ENCODE data around the gene IL4.
"Not testable (repeated sequence)": the region's sequence is repeated elsewhere in the genome, so short reads cannot be mapped to it uniquely, and the experiment has no call there.

Gene IL4

GRCh38 chr5:132673939-132674630, at the start of gene IL4:
TSS of gene IL4 (plus strand) at chr5:132673989. CDS start at chr5:132674051, 62 bp downstream.
- peaks cover 10% of the 10 kb centered on the region for H3K27me3 Mint-ChIP-seq (ENCODE audit: low read depth, poor library complexity)
- H3K9me3 Mint-ChIP-seq, result no peaks in the 10 kb centered on the region
- H3K4me1 Mint-ChIP-seq, result peaks cover 4% of the 10 kb centered on the region
- H3K4me3 Mint-ChIP-seq, result no peak within 1 kb of the TSS
- H3K27ac Mint-ChIP-seq, result no peak within 1 kb of the TSS
- no peaks in the 10 kb centered on the region for H3K36me3 Mint-ChIP-seq (ENCODE audit: low read depth)
- DNase-seq, result no peak
- TF ChIP-seq CTCF (IDR thresholded peaks at IDR 0.05), result no peak

- Mint-ChIP-seq H3K4me3 (no peak overlapping the region), H3K27ac (peak overlapping the region; percentile 5), H3K36me3 (ENCODE audit: low read depth) (peaks cover 62% of the 10 kb centered on the region), H3K4me1 (peaks cover 7% of the 10 kb centered on the region), H3K27me3 (ENCODE audit: low read depth, poor library complexity) (no peaks in the 10 kb centered on the region), H3K9me3 (no peaks in the 10 kb centered on the region)
- DNase-seq, result no peak
- TF ChIP-seq CTCF (IDR thresholded peaks at IDR 0.05), result no peak
Measured at GRCh38 chr5:132627470-132627869, 46.3 kb upstream of the IL4 start.

GRCh38 chr5:132628814-132629213, 45.0 kb upstream of the IL4 start:
- DNase-seq, result no peak
- no peak overlapping the region for H3K27ac Mint-ChIP-seq
- H3K4me1 Mint-ChIP-seq, result peaks cover 7% of the 10 kb centered on the region
- no peak for TF ChIP-seq CTCF (IDR thresholded peaks at IDR 0.05)
- H3K9me3 Mint-ChIP-seq, result no peaks in the 10 kb centered on the region
- peaks cover 49% of the 10 kb centered on the region for H3K36me3 Mint-ChIP-seq (ENCODE audit: low read depth)
- no peaks in the 10 kb centered on the region for H3K27me3 Mint-ChIP-seq (ENCODE audit: low read depth, poor library complexity)
- no peak overlapping the region for H3K4me3 Mint-ChIP-seq

GRCh38 chr5:132629230-132629944, 44.4 kb upstream of the IL4 start:
- H3K36me3 Mint-ChIP-seq (ENCODE audit: low read depth), result peaks cover 50% of the 10 kb centered on the region
- TF ChIP-seq CTCF (IDR thresholded peaks at IDR 0.05), result no peak

GRCh38 chr5:132633587-132633986, 40.2 kb upstream of the IL4 start:
- not testable (repeated sequence) for DNase-seq; H3K4me1 Mint-ChIP-seq; H3K27ac Mint-ChIP-seq; H3K27me3 Mint-ChIP-seq (ENCODE audit: low read depth, poor library complexity); H3K4me3 Mint-ChIP-seq; H3K9me3 Mint-ChIP-seq
- peaks cover 54% of the 10 kb centered on the region for H3K36me3 Mint-ChIP-seq (ENCODE audit: low read depth)

More at GRCh38 chr5:132629230-132629944, 44.4 kb upstream of the IL4 start:
- Mint-ChIP-seq H3K4me1 (peaks cover 7% of the 10 kb centered on the region), H3K4me3 (no peak overlapping the region), H3K27ac (peak overlapping the region; percentile 50), H3K9me3 (no peaks in the 10 kb centered on the region), H3K27me3 (ENCODE audit: low read depth, poor library complexity) (no peaks in the 10 kb centered on the region)
- no peak for DNase-seq

- no peaks in the 10 kb centered on the region for H3K4me1 Mint-ChIP-seq
- H3K9me3 Mint-ChIP-seq, result no peaks in the 10 kb centered on the region
- H3K4me3 Mint-ChIP-seq, result no peak overlapping the region
- H3K36me3 Mint-ChIP-seq (ENCODE audit: low read depth), result peaks cover 40% of the 10 kb centered on the region
- H3K27me3 Mint-ChIP-seq (ENCODE audit: low read depth, poor library complexity), result no peaks in the 10 kb centered on the region
- DNase-seq, result no peak
- TF ChIP-seq CTCF (IDR thresholded peaks at IDR 0.05), result no peak
- no peak overlapping the region for H3K27ac Mint-ChIP-seq
Measured at GRCh38 chr5:132635873-132636272, 37.9 kb upstream of the IL4 start.

All from nephron progenitor cell (in vitro differentiated cells).